Measurements from ENCODE around the gene LKAAEAR1.
"Not testable (repeated sequence)": the region's sequence is repeated elsewhere in the genome, so short reads cannot be mapped to it uniquely, and the experiment has no call there.

The LKAAEAR1 gene

GRCh38 chr20:64083804-64084684 lies at the start of gene LKAAEAR1:
LKAAEAR1 (minus strand) TSS chr20:64084398; CDS start chr20:64084219, 179 bp downstream.
- DNase-seq (ENCODE audit: low read depth in 1 of 2, low spot score in 1 of 2) = no peak

GRCh38 chr20:64131406-64131805 lies 47.2 kb upstream of the LKAAEAR1 start:
- DNase-seq (ENCODE audit: low read depth in 1 of 2, low spot score in 1 of 2) = no peak

DNA sequence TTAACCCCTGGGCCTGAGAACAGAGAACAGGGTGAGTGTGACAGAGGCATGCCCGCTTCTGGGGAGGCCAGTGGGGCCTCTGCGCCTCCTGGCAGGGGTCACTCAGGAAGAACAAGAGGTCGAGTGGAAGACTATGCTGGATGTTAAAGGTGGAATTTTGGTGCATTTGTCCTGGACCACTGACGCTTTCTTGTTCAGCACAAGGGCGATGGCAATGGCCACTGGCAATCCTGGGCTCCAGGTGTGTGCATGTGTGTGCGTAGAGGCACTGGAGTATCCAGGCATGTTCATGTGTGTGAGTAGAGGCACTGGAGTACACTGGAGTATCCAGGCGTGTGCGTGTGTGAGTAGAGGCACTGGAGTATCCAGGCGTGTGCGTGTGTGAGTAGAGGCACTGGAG lies 46.7 kb upstream of the LKAAEAR1 start:
- DNase-seq (ENCODE audit: low read depth in 1 of 2, low spot score in 1 of 2) = no peak

- no peak for DNase-seq (ENCODE audit: low read depth in 1 of 2, low spot score in 1 of 2)
Observed at GRCh38 chr20:64130271-64130670, 46.1 kb upstream of the LKAAEAR1 start.

DNA sequence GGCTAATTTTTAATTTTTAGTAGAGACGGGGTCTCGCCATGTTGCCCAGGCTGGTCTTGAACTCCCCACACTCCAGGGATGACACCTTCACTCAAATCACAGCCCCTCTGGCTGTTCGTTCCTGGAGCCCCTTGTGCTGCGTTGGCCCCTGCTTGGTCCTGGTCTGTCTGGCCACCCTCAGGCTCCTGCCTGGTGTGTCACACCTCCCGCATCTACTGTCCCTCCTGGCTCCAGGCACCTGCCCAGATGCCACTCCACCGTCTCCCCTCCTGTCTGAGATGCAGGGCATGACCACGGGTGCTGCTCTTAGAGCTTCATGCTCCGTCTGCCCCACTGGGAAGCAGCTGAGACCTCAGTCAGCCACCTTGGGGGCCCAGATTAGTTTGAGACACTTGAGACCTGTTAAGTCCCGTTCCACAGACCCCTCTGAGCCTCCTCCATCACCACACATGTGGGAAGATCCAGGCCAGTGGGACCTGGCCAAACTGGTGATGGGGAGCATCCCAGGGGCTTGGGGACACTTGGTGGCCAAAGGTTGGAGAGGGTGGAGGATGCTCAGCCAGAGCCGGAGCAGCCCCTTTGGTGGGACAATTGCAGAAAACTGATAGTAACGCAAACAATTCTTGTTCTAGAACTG lies 45.1 kb upstream of the LKAAEAR1 start:
- no peak for DNase-seq (ENCODE audit: low read depth in 1 of 2, low spot score in 1 of 2)

- not testable (repeated sequence) for DNase-seq (ENCODE audit: low read depth in 1 of 2, low spot score in 1 of 2)
Observed at GRCh38 chr20:64123517-64123916, 39.3 kb upstream of the LKAAEAR1 start.

- not testable (repeated sequence) for DNase-seq (ENCODE audit: low read depth in 1 of 2, low spot score in 1 of 2)
Observed at GRCh38 chr20:64122927-64123326, 38.7 kb upstream of the LKAAEAR1 start.

DNA sequence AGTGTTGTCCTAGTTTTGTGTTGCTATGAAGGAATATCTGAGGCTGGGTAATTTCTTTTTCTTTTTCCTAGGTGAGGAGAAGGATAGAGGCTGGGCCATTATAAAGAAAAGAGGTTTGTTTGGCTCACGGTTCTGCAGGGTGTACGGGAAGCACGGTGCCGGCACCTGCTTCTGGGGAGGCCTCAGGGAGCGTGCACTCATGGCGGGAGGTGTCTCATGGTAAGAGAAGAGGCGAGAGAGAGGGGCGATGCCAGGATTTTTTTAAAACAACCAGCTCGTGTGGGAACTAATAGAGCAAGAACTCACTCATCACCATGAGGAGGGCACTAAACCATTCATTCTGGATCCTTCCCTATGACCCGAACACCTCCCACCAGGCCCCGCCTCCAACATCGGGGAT lies 37.4 kb upstream of the LKAAEAR1 start:
- DNase-seq (ENCODE audit: low read depth in 1 of 2, low spot score in 1 of 2) = no peak

GRCh38 chr20:64119681-64120341 lies 35.6 kb upstream of the LKAAEAR1 start:
- DNase-seq (ENCODE audit: low read depth in 1 of 2, low spot score in 1 of 2) = peak in 1 of 2 donors; percentile 3

DNA sequence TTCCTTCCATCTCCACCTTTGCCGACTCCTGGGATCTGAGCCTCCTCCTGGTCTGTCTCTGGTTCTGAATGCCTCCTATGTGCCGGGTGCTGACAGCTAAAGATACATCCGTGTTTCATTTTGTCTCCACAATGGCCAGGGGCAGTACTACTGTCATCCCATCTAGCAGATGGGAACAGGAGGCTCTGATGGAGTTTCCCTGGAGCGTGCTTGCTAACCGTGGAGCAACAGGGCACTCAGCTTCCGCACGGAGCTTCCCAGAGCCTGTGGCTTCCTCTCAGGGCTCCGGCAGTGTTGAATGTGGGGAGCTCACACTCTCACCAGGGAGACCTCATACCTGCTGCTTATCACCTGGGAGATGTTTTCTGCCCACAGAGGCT lies 35.1 kb upstream of the LKAAEAR1 start:
- DNase-seq (ENCODE audit: low read depth in 1 of 2, low spot score in 1 of 2) = no peak

GRCh38 chr20:64117432-64117777 lies 33.2 kb upstream of the LKAAEAR1 start:
- DNase-seq (ENCODE audit: low read depth in 1 of 2, low spot score in 1 of 2) = not testable (repeated sequence)

- peak in 1 of 2 donors; percentile 3 for DNase-seq (ENCODE audit: low read depth in 1 of 2, low spot score in 1 of 2)
Observed at GRCh38 chr20:64116541-64117431, 32.6 kb upstream of the LKAAEAR1 start.

GRCh38 chr20:64116016-64116415 lies 31.8 kb upstream of the LKAAEAR1 start:
- DNase-seq (ENCODE audit: low read depth in 1 of 2, low spot score in 1 of 2) = peak in 1 of 2 donors; percentile 2

DNA sequence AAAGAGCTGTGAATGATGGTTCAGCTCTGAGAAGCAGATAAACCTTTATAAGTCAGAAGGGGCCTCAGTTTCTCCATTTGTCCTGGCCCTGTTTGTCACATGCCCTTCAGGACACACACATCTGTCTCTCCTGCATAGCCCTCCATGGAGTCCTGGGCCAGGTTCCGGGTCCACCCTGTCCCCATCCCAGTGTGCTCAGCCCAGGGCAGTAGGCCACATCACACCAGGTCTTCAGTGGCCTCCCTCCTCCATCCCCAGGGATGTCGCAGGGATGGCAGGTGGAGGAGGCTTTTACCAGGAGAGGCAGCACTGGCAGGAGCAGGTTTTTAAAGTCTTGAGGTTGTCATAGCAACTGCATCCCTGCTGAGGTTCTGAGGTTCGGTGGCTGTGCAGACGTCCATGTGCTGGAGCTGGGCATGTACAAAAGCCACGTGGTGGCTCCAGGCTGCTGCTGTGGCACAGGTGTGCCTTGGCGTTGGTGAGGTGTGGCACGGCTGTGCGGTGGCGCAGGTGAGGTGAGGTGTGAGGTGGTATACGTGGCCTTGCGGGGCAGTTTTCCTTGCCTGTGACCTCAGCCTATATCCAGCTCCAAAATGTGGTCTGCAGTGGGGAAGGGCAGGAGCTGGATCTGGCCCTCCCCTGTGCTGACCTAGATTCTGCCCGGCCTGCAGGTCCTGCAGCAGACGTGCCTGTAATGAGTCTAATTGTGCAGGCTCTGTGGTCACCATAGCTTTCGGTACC lies 31.1 kb upstream of the LKAAEAR1 start:
- peak in 1 of 2 donors; percentile 3 for DNase-seq (ENCODE audit: low read depth in 1 of 2, low spot score in 1 of 2)

- DNase-seq (ENCODE audit: low read depth in 1 of 2, low spot score in 1 of 2) = no peak
Observed at GRCh38 chr20:64114356-64114971, 30.3 kb upstream of the LKAAEAR1 start.

DNA sequence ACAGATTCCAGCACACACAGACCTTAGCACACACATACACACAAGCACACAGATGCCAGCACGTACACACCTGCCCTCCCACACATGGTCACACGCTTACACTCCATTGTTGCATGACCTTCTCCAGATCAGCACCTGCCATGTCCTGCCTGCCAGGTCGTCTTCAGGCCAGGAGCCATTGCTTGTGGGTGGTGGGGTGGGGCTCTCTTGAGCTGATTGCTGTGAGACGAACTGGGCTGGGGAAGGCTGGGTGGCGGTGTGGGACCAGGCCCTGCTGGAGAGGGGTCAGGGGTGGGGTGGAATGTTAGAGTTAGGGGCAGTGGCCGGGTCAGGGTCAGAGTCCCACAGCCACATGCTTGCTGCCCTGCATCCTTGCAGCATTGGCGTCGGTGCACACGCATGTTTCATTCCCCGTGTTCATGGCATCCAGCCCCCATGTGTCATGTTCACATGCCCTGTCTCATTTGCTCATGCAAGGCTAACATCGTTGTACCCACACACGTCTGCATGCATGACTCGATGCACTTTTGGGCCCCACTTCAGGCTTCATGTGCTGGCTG lies 29.7 kb upstream of the LKAAEAR1 start:
- DNase-seq (ENCODE audit: low read depth in 1 of 2, low spot score in 1 of 2) = no peak

DNA sequence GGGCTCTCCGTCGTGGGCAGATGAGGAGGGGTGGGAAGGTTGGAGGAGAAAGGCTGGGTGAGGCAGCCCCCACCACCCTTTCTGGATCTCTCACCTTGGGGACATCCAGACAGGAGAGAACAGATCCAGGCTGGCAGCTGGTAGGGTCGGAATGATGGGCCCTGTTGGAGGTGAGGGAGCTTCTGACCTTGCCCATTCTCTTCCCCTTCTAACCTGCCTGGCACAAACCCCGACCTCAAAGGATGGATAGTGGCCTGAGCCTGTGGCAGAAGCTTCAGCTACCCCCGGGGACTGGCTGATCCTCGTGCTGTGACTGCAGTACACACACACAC lies 29.2 kb upstream of the LKAAEAR1 start:
- no peak for DNase-seq (ENCODE audit: low read depth in 1 of 2, low spot score in 1 of 2)

DNA sequence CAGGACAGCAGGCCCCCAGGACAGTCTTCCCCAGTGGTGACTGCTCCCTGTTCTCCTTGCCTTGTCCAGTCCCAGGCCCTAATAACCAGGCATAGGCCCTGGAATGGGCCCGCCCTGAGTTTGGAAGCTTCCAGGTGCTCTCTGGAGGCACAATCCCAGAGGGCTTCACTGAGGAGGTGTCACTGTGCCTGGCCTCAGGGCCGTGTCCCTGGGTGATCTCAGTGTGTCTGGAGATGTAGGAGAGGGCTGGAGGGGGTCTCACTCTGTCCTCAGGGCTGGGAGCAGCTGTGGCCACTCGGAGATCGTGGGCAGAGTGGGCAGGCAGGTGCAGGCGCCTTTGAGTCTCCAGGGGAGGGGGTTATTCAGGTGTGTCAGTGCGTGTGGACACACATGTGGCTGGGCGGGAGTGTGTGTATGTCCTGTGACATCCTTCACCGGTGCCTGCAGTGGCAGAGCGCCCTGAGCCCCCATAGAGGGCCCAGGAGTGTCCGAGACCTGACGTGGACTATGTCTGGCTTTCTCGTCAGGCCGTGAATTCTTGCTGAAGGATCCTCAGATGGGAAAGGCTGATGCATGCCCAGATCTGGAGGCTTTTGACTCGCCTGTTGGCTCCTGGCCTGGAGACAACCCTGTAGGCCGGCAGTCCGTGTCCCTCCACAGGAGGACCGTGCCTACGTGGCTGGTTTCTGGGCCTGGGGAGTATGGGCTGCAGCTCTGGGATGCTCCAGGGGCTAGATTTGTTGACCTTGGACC lies 28.7 kb upstream of the LKAAEAR1 start:
- no peak for DNase-seq (ENCODE audit: low read depth in 1 of 2, low spot score in 1 of 2)
